Retinal pigment epithelial cell (primary cell): ENCODE data around the gene ZFP1.

Experiments
- DNase-seq: peaks from one replicate; pipeline ENCODE4 v3.0.0-alpha.2; 2010; ENCODE audit warnings: low read depth
- H3K4me3 ChIP-seq: 2 replicates; pipeline ENCODE4 v1.5.1; 2011; ENCODE audit warnings: mild to moderate bottlenecking, low read length, control low read depth, moderate library complexity
- TF ChIP-seq, protein P1 (sequence below): conservative IDR thresholded peaks from 2 replicates; pipeline ENCODE4 v1.5.1; 2011; ENCODE audit warnings: low read depth, low read length, control low read depth, inconsistent platforms

The ZFP1 gene

DNA sequence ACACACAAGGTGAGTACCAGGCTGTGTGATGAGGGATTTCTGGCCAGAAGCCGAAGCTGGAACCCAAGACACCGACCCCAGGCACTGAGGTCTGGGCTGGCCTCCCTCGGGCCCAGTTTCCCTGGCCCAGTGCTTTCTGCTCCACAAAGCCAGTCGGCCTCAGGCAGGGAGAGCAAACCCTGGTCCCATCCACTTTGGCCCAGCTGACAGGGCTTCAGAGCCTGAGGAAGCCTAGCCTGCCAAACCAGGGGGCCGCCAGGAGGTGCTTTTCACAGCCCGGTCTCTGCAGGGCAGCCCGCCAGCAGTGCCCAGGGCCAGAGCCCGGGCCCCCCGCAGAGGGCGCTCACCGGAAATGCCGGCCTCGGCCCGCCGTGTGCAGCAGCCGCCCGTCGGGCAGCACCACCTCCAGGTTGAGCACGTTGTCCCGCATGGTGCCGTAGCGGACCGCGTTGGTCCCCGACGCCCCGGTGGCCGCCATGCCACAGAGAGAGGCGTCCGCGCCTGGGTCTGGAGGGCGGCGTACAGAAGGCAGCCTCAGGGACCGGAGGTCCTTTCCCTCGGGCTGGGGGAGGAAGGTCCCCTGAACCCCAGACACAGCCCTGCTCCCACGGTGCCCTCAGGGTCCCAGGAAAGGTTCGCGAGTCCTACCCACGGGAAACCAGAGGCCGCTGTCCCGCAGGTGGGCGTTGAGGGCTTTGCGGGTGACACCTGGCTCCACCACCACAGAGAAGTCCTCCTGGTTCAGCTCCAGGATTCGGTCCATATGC, 34.0 kb upstream of the ZFP1 start:
- TF ChIP-seq, protein P1, sequence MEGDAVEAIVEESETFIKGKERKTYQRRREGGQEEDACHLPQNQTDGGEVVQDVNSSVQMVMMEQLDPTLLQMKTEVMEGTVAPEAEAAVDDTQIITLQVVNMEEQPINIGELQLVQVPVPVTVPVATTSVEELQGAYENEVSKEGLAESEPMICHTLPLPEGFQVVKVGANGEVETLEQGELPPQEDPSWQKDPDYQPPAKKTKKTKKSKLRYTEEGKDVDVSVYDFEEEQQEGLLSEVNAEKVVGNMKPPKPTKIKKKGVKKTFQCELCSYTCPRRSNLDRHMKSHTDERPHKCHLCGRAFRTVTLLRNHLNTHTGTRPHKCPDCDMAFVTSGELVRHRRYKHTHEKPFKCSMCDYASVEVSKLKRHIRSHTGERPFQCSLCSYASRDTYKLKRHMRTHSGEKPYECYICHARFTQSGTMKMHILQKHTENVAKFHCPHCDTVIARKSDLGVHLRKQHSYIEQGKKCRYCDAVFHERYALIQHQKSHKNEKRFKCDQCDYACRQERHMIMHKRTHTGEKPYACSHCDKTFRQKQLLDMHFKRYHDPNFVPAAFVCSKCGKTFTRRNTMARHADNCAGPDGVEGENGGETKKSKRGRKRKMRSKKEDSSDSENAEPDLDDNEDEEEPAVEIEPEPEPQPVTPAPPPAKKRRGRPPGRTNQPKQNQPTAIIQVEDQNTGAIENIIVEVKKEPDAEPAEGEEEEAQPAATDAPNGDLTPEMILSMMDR: no peak
- no peak overlapping the region for H3K4me3 ChIP-seq
- DNase-seq: no peak

DNA sequence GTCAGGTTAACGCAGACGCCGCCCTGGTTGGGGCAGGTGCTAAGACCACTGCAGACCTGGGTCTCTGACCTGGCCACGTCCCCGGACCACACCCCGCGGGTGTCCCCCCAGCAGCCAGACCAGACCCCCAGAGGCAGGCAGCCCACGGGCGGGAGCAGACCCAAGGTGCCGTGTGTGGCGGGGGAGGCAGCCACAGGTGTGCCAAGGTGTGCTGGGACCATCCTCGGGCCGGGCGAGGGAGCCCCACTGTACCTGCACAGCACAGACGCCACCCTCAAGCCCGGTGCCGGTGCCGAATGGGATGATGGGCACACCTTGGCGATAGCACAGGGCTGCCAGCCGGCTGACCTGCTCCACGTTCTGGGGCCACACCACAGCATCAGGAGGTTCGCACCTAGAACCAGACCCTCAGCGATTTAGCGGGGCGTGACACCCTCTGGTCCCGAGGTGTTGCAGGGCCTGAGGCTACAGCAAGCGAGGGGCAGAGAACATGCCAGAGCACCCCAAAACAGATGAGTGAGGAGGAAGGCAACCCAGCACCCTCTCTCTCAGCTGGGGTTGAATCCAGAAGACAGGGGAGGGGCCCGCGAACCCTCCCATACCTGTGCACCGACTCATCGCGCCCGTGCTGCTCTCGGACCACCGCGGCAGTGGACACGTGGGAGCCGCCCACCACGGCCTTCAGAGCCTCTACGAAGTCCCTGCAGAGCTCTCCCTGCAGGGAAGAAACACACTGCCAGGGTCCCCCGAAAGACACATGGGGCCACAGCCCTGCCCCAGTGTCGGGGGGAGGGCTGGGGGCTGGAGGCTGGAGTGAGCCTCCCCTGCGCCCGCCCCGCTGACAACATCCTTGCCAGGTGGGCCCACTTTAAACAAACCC, 33.1 kb upstream of the ZFP1 start:
- DNase-seq: no peak
- TF ChIP-seq, protein P1: no peak
- no peak overlapping the region for H3K4me3 ChIP-seq

DNA sequence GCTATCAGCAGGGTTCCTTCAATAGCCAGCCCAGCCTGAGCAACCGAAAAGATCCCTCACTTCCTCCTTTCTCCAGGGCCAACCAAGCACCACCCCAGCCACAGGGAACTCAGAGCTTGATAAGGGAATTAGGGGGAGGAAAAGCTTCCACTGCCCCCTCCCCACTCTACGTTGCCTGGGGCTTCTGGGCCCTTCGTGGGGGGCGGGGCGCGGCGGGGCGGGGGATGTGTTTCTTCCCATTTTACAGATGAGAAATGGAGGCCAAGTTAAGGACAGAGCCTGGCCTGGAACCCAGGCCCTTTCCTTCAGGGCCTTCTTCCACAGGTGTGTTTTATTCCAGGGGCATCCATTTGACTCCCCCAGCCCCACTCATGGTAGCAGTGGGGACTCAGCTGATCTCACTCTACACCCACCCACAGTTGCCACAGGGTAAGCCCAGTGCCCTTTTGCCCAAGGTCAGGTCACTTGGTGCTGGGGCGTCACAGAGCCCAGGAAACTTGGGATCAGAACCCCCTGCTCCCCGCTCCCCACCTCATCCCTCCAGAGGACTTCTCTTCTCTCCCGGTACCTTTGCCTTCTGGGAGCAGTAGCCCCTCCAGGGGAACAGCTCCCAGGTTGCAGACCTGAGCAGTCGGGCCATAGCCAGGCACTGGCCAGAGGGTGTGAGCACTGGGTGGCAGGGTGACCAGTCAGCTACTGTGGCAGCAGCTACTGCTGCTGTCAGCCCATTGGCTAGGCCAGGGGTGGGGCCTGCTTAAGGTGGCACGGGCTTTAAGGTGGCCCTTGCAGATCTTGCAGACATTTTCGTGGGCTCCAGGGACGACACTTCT, 32.0 kb upstream of the ZFP1 start, which contains the start of gene LDHD:
TSS of gene LDHD (minus strand) at position 700 of the 830 bp plus-strand sequence. CDS start at position 640, 60 bp downstream.
- H3K4me3 ChIP-seq: peak within 1 kb of the TSS; percentile 23
- DNase-seq: no peak
- TF ChIP-seq, protein P1: no peak

DNA sequence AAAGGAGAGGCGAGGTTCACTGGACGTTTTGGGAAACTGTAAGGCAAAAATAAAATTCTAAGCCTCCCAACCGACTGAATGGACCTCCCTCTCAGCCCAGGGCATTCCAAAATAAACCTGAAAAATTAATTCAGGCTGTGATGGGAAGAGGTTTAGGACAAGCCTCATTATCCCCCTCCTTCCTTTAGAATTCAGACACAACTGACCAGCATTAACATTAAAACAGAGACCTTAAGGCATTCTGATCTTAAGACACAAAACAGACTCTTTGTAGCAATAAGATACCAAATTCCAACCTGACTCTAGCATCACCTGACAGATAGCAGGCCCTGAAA, 31.4 kb upstream of the ZFP1 start:
- H3K4me3 ChIP-seq: no peak overlapping the region

DNA sequence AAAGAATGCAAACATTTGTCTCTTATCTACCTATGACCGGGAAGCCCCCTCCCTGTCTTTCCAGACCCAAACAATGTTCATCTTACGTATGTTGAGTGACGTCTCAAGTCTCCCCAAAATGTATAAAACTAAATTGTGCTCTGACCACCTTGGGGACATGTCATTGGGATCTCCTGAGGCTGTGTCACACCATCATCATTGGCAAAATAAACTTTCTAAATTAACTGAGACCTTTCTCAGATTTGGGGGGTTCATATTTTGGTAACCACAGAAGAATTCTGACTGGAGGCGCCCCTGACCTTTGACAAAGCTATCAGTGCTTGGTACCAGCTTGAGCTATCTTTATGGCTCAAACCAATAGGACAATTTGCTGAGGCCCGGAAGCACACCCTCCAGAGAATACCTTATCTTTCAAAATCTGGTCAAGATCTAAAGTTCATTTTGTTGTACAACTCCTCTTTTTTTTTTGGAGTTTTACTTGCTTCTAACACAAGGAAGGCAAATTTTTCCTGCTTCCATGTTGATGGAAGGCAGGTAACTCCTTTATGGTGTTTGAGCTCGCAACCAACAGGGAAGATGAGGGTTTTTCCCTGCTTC, 29.3 kb upstream of the ZFP1 start:
- no peak for DNase-seq
- TF ChIP-seq, protein P1: no peak
- H3K4me3 ChIP-seq: no peak overlapping the region

More for the DNA sequence above, 31.4 kb upstream of the ZFP1 start:
- no peak for DNase-seq
- TF ChIP-seq, protein P1: no peak

DNA sequence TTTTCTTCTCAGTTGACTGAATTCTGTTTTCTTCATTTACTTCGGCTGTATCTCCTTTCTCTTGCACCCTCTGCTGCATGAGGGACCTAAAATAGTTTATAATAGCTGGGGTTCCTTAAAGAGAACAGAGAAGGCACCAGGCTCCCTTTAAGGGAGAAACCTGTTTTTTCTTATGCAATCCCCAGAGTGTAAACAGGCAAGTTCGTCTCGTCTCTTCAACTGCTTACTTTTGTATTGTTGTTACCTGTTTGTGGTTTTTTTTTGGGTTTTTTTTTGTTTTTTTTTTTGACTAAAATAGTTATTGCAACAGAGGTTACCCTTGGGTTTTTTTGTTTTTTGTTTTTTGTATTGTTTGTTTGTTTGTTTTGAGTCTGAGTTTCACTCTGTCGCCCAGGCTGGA, 28.1 kb upstream of the ZFP1 start:
- TF ChIP-seq, protein P1: no peak

More for the DNA sequence above, 28.1 kb upstream of the ZFP1 start:
- no peak for DNase-seq
- no peak overlapping the region for H3K4me3 ChIP-seq
